K562 (cell line): ENCODE results near the gene ATIC. TPM values are rescaled to one million over a fixed set of nuclear protein-coding genes. Genes with fewer than 3 reads are reported as not detected.

Experiments used
- polyA plus RNA-seq, 8 experiments: library from polyadenylated mRNA; depleted of rRNA in 4 of 8; stranded (reverse) in 5 of 8; unstranded in 3 of 8; fragments of >200 nt; fragmentation: Nextera tagmentation in 2 of 8; fragmentation: Illumina TruSeq in 1 of 8; extraction: Ambion mirVana in 2 of 8; extraction: Trizol in 1 of 8; gene quantifications; 2 replicates each; pipeline versions ENCODE4 v1.2.1 to v1.2.3, GENCODE V29; 2011 to 2014; ENCODE audit warnings: inconsistent platforms in 1 of 8, missing spikeins in 1 of 8
- total RNA-seq, 7 experiments: library from RNA; depleted of rRNA in 6 of 7; stranded (reverse); fragments of >200 nt in 6 of 7; fragmentation: Illumina TruSeq in 2 of 7; extraction: Trizol in 2 of 7; gene quantifications; 2 replicates each; pipeline versions ENCODE4 v1.2.1 to v1.2.3, GENCODE V29; 2011 to 2021; ENCODE audit warnings: low replicate concordance in 1 of 7

The ATIC gene
- total and polyA plus RNA-seq, 9 of the 15 experiments (the other 6 are each of a cell fraction or from before 2014, with no cell fraction given): 45.6 to 480 (median 212) TPM

Other genes with a start within 250 kb of the ATIC start
- gene ABCA12, start 173.4 kb upstream of the ATIC start, total RNA-seq (2014; rRNA removed): not detected in 2 replicates
- gene ABCA12, start 173.4 kb upstream of the ATIC start, total RNA-seq (2014; rRNA removed; fragmentation: Illumina TruSeq; extraction: Trizol): not detected in 2 replicates
- not detected in 2 replicates for gene ABCA12, start 173.4 kb upstream of the ATIC start, total RNA-seq (2015; rRNA removed; fragmentation: Illumina TruSeq; extraction: Trizol)
- gene ABCA12, start 173.4 kb upstream of the ATIC start, total RNA-seq (2021): 0.02 TPM in 2 replicates
- not detected in 2 replicates for gene ABCA12, start 173.4 kb upstream of the ATIC start, polyA plus RNA-seq (2011; rRNA removed)
- 0.03 TPM in 1 of 2 replicates, not detected in the other for gene ABCA12, start 173.4 kb upstream of the ATIC start, polyA plus RNA-seq (2014; fragmentation: Illumina TruSeq; extraction: Trizol)
- not detected for gene ABCA12, start 173.4 kb upstream of the ATIC start, polyA plus RNA-seq (2014; fragmentation: Nextera tagmentation; extraction: Ambion mirVana)
- not detected in 2 replicates for gene ABCA12, start 173.4 kb upstream of the ATIC start, polyA plus RNA-seq (2014; rRNA removed)
- 9.9 and 11.8 TPM in 2 replicates for gene FN1, start 124.0 kb downstream of the ATIC start, total RNA-seq (2014; rRNA removed)
- 7.9 and 8.0 TPM in 2 replicates for gene FN1, start 124.0 kb downstream of the ATIC start, total RNA-seq (2014; rRNA removed; fragmentation: Illumina TruSeq; extraction: Trizol)
- gene FN1, start 124.0 kb downstream of the ATIC start, total RNA-seq (2015; rRNA removed; fragmentation: Illumina TruSeq; extraction: Trizol): 9.6 and 11.7 TPM in 2 replicates
- gene FN1, start 124.0 kb downstream of the ATIC start, total RNA-seq (2021): 18.2 and 19.1 TPM in 2 replicates
- 3.6 and 15.6 TPM in 2 replicates for gene FN1, start 124.0 kb downstream of the ATIC start, polyA plus RNA-seq (2011; rRNA removed)
- gene FN1, start 124.0 kb downstream of the ATIC start, polyA plus RNA-seq (2014; fragmentation: Illumina TruSeq; extraction: Trizol): 13.0 and 17.0 TPM in 2 replicates
- gene FN1, start 124.0 kb downstream of the ATIC start, polyA plus RNA-seq (2014; fragmentation: Nextera tagmentation; extraction: Ambion mirVana): 10 to 100 TPM; 10.2 to 11.2 TPM
- gene FN1, start 124.0 kb downstream of the ATIC start, polyA plus RNA-seq (2014; rRNA removed): 7.4 and 11.8 TPM in 2 replicates